Right atrium auricular region (tissue), 2 donors: Measurements from ENCODE around the gene UNC13A. TPM values are rescaled to one million over a fixed set of nuclear protein-coding genes. Genes with fewer than 3 reads are reported as not detected.

Experiments used
- DNase-seq: peaks from one replicate; pipeline ENCODE4 v3.0.0-alpha.2; 2019; ENCODE audit warnings: low spot score
- H3K27ac ChIP-seq, 2 donors: fragments of 200-600 bp; sonication (generic); 1 replicate in 1 of 2; 2 replicates in 1 of 2; pipeline ENCODE4 v1.5.1; 2016 to 2019
- H3K27me3 ChIP-seq, 2 donors: fragments of 200-600 bp; sonication (generic); one replicate each; pipeline versions ENCODE4 v1.5.1 to v1.6.0; 2017 to 2019
- H3K36me3 ChIP-seq: fragments of 200-600 bp; sonication (generic); one replicate; pipeline ENCODE4 v1.5.1; 2016
- H3K4me1 ChIP-seq, 2 donors: fragments of 200-600 bp; sonication (generic); one replicate each; pipeline versions ENCODE4 v1.5.1 to v1.6.0; 2017 to 2019
- H3K4me3 ChIP-seq, 2 donors: fragments of 200-600 bp; sonication (generic); 1 replicate in 1 of 2; 2 replicates in 1 of 2; pipeline ENCODE4 v1.5.1; 2017 to 2019; ENCODE audit warnings: mild to moderate bottlenecking in 1 of 2, moderate library complexity in 1 of 2
- H3K9me3 ChIP-seq, 2 donors: fragments of 200-600 bp; sonication (generic); one replicate each; pipeline ENCODE4 v1.5.1; 2019
- total RNA-seq, 2 donors: library from RNA; depleted of rRNA; stranded (reverse); fragments of >200 nt; gene quantifications; one replicate each; pipeline ENCODE4 v1.1.0, GENCODE V29; 2016
- TF ChIP-seq, protein P1 (sequence below), 2 donors: fragments of 200-600 bp; sonication (generic); IDR thresholded peaks; one replicate each; pipeline ENCODE4 v1.5.1; 2019; ENCODE audit warnings: antibody characterized with exemption in 2 of 2

UNC13A gene
- total RNA-seq, 2 donors from 2014 or later, result 0.08 TPM; not detected in 1

DNA sequence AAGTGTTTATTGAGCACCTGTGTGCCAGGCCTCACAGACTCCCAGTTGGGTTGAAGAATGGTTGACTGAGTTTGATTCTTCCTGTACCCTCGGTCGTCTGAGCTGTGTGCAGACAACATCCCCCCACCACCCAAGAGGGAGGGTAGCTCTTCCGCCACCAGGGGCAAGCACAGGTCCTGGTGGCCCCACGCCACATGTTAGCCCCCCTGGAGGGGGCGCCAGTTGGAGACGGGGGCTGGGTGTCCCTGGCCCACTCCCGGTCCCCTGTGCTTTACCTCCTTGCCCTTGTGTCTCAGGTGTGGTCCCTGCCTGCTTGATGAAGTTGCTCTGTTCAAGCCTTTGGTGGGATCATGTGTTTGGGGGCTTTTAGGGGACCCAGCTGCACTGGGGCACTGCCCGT, 105.5 kb downstream of the UNC13A start:
- DNase-seq, result no peak
- Histone ChIP-seq H3K36me3 (peaks cover 43% of the 10 kb centered on the region), H3K4me1 (no peaks in the 10 kb centered on the region), H3K4me3 (no peak overlapping the region), H3K27ac (no peak overlapping the region), H3K9me3 (no peaks in the 10 kb centered on the region), H3K27me3 (no peaks in the 10 kb centered on the region)
- TF ChIP-seq, protein P1, sequence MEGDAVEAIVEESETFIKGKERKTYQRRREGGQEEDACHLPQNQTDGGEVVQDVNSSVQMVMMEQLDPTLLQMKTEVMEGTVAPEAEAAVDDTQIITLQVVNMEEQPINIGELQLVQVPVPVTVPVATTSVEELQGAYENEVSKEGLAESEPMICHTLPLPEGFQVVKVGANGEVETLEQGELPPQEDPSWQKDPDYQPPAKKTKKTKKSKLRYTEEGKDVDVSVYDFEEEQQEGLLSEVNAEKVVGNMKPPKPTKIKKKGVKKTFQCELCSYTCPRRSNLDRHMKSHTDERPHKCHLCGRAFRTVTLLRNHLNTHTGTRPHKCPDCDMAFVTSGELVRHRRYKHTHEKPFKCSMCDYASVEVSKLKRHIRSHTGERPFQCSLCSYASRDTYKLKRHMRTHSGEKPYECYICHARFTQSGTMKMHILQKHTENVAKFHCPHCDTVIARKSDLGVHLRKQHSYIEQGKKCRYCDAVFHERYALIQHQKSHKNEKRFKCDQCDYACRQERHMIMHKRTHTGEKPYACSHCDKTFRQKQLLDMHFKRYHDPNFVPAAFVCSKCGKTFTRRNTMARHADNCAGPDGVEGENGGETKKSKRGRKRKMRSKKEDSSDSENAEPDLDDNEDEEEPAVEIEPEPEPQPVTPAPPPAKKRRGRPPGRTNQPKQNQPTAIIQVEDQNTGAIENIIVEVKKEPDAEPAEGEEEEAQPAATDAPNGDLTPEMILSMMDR (IDR thresholded peaks at IDR 0.05), result no peak

DNA sequence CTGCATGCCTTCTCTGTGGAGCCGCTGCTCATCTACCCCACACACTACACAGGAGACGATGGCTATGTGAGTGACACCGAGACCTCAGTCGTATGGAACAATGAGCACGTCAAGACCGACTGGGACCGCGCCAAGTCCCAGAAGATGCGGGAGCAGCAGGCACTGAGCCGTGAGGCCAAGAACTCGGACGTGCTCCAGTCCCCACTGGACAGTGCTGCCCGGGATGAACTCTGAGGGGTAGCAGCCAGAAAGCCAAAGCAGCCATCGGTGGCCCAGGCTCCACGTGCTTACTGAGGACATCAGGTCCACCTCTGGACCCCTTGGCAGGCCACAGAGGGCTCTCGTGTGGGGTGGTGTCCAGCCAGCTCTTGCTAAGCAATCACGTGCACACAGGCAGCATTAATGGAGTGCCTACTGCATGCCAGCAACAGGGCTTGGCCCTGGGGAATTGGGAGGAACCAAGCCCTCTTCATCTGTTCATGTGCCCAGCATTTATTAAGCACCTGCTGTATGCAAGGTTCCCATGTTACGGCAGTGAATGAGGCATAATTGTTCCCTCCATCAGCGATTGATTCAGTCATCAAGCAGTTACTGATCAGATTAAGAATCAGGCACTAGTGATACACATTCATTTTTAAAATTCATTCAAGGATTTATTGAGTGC, 106.8 kb downstream of the UNC13A start:
- H3K36me3 ChIP-seq, result peaks cover 49% of the 10 kb centered on the region
- TF ChIP-seq, protein P1 (IDR thresholded peaks at IDR 0.05), result no peak
- no peaks in the 10 kb centered on the region for H3K4me1 ChIP-seq
- no peak for DNase-seq
- no peak overlapping the region for H3K27ac ChIP-seq
- no peaks in the 10 kb centered on the region for H3K9me3 ChIP-seq
- no peak overlapping the region for H3K4me3 ChIP-seq
- H3K27me3 ChIP-seq, result no peaks in the 10 kb centered on the region

DNA sequence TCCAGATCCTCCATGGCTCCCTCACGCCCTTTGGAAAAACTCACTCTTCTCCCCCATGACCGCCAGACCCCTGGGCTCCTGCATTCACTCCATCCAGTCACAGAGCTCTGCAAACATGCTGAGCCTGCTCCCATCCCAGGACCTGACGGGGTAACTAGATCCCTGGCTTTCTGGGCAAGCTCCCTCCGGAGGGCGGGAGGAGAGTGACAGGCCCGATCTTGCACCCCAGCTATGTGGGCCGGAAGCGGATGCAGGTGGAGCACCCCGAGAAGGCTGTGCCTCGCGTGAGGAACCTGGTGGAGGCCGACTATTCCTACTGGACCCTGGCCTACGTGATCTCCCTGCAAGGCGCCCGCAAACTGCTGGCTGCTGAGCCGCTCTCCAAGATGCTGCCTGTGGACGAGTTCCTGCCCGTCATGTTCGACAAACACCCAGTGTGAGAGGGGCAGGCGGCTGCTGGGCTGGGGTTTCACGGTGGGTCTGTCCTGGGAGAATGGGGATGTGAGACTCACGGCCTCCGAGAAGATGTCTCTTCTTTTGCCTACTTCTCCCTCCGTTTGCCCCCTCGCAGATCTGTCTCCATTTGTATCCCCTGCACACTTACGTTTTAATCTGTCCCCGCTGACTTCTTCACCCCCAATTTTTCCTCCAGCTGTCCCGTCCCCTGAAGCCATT, 107.5 kb downstream of the UNC13A start:
- no peaks in the 10 kb centered on the region for H3K9me3 ChIP-seq
- no peaks in the 10 kb centered on the region for H3K27me3 ChIP-seq
- peaks cover 56% of the 10 kb centered on the region for H3K36me3 ChIP-seq
- DNase-seq, result no peak
- TF ChIP-seq, protein P1 (IDR thresholded peaks at IDR 0.05), result no peak
- H3K4me3 ChIP-seq, result no peak overlapping the region
- no peak overlapping the region for H3K27ac ChIP-seq
- no peaks in the 10 kb centered on the region for H3K4me1 ChIP-seq

DNA sequence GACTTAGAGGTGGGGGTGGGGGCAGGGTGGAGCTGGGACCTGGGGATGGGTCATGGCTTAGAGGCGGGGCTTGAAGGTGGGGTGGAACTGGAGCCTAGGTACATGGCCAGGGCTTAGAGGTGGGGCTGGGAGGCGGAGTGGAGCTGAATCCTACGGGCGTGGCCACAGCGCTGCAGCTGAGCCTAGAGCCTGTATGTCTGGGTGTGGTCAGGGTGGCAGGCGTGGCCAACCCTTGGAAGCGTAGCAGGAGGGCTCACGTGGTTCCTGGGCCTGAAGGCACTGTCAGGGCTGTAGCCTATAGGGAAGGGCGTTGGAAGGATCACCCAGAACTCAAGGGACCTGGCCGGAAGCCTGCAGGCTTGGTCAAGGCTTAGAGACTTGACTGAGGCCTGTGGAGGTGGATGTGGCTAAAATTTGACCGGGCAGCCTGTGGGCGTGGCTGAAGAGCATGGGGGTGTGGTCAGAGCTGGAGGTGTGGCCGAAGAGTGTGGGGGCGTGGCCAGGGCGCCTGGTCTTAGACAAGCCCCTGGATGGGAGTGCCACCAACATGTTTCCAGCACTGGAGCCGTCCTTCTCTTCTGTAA, 108.4 kb downstream of the UNC13A start:
- no peak for DNase-seq
- TF ChIP-seq, protein P1 (IDR thresholded peaks at IDR 0.05), result no peak
- no peak overlapping the region for H3K27ac ChIP-seq

DNA sequence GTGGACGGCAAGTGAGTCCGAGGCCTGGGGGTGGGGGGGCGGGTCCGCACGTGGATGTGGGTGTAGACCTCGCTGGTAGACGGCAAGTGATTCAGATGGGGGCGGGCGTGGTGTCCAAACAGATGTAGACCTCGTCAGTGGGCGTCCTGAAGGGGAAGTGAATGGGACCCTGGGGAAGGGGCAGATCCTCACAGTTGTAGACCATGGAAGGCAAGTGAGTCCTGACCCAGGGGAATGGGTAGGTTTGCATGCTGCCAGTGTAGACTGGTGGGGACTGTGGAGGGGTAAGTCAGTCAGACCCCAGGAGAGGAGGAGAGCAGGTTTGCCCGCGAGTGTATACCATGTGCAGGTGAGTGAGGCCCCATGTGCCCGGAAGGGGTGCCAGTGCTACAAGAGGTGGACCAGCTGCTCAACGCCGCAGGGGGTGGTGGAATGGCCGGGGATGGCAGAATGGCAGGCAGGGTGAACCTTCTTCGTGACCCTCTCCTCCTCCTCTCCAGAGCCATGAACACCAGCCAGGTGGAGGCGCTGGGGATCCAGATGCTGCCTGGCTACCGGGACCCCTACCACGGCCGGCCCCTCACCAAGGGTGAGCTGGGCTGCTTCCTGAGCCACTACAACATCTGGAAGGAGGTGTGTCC, 110.6 kb downstream of the UNC13A start:
- Histone ChIP-seq H3K27me3 (no peaks in the 10 kb centered on the region), H3K27ac (no peak overlapping the region), H3K9me3 (no peaks in the 10 kb centered on the region), H3K4me3 (no peak overlapping the region), H3K4me1 (no peaks in the 10 kb centered on the region), H3K36me3 (peaks cover 72% of the 10 kb centered on the region)
- TF ChIP-seq, protein P1 (IDR thresholded peaks at IDR 0.05), result no peak
- DNase-seq, result no peak

More for the DNA sequence above, 108.4 kb downstream of the UNC13A start:
- Histone ChIP-seq H3K9me3 (no peaks in the 10 kb centered on the region), H3K27me3 (no peaks in the 10 kb centered on the region), H3K36me3 (peaks cover 61% of the 10 kb centered on the region), H3K4me3 (no peak overlapping the region), H3K4me1 (no peaks in the 10 kb centered on the region)
